22Rv1 (cell line): ENCODE data around the gene SPRY4.
"Not testable (repeated sequence)": the region's sequence is repeated elsewhere in the genome, so short reads cannot be mapped to it uniquely, and the experiment has no call there.

Experiments used
- CTCF ChIP-seq: fragments of 450-650 bp; IDR thresholded peaks from 2 replicates; pipeline ENCODE4 v1.5.1; 2017; ENCODE audit warnings: mild to moderate bottlenecking
- ZFX ChIP-seq: fragments of 450-650 bp; IDR thresholded peaks from 2 replicates; pipeline ENCODE4 v1.6.1; 2017; ENCODE audit warnings: antibody characterized with exemption, borderline replicate concordance

GRCh38 chr5:142344915-142345314 lies 20.1 kb upstream of the SPRY4 start:
- not testable (repeated sequence) for TF ChIP-seq CTCF, ZFX
